ENCODE data around the gene FAM171A1. TPM values are rescaled to one million over a fixed set of nuclear protein-coding genes. Genes with fewer than 3 reads are reported as not detected.
A peak's percentile ranks its signal among the peaks of the same experiment; 100 is the strongest.
"Not testable (repeated sequence)": the region's sequence is repeated elsewhere in the genome, so short reads cannot be mapped to it uniquely, and the experiment has no call there.

The FAM171A1 gene
- total RNA-seq, 8 experiments from 2014 or later = 16.4 to 44.7 (median 30.9) TPM

DNA sequence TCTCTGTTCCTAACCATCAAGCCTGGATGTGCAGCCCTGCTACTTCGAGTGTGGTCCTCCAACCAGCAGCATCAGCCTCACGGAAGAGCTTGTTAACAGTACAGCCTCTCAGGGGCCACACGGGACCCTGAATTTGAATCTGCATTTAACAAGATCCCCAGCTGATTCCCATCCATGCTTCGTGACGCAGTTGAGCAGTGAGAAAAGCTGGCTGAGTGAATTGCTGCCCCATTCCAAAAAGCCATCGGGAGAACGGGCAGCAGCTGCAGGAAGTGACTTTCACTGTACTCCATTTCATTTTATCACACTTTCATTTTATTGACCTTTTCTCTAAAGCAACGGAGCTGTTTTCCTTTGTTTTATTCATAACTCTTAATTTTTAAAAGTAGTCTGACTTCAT, 22.5 kb downstream of the FAM171A1 start:
- Histone ChIP-seq H3K4me1 (replicated peaks in 1 of 2) (peaks cover 22 to 34% of the 10 kb centered on the region in 2 donors), H3K27ac (no peak overlapping the region), H3K4me3 (no peak overlapping the region)
- WGBS, 10 experiments = 3 to 78% (median 49%) methylated on average over 1 to 6 of the region's 8 CpGs
- in situ Hi-C loops (cut with MboI; ENCODE audit: low pct_unique_long_range_greater_than_20kb in 2 of 9, low sequenced_read_pairs in 9 of 9, unreplicated experiment in 9 of 9) = no loop called here
- ATAC-seq (replicated peaks in 6 of 8) = peak in 2 of 8 experiments; percentile 31 to 39

DNA sequence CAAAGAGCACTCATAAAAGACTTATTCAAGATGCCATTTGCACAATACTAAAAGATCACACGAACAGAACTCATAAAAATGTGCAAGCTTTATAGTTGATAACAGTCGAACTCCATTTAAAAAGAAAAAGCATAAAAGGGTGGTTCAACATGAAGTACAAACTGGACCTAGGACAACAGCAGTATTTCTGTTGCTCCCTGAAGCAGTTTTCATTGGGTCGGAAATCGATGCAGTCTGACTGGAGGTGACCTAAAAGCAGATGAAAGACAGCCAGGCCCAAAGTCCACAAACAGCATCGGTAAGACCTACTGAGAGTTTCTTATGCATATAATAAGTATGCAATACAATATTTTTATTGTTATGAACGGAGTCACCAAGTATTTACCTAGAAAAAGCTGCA, 23.9 kb downstream of the FAM171A1 start:
- Histone ChIP-seq H3K27ac (no peak overlapping the region), H3K4me1 (replicated peaks in 1 of 2) (peaks cover 16 to 24% of the 10 kb centered on the region in 2 donors), H3K4me3 (no peak overlapping the region)
- ATAC-seq (replicated peaks in 6 of 8) = no peak
- WGBS, 10 experiments = 51 to 97% (median 83%) methylated on average over 2 to 6 of the region's 6 CpGs; no CpG with 5 or more reads in 1 of the 10 experiments
- in situ Hi-C loops (cut with MboI; ENCODE audit: low pct_unique_long_range_greater_than_20kb in 2 of 9, low sequenced_read_pairs in 9 of 9, unreplicated experiment in 9 of 9) = no loop called here

DNA sequence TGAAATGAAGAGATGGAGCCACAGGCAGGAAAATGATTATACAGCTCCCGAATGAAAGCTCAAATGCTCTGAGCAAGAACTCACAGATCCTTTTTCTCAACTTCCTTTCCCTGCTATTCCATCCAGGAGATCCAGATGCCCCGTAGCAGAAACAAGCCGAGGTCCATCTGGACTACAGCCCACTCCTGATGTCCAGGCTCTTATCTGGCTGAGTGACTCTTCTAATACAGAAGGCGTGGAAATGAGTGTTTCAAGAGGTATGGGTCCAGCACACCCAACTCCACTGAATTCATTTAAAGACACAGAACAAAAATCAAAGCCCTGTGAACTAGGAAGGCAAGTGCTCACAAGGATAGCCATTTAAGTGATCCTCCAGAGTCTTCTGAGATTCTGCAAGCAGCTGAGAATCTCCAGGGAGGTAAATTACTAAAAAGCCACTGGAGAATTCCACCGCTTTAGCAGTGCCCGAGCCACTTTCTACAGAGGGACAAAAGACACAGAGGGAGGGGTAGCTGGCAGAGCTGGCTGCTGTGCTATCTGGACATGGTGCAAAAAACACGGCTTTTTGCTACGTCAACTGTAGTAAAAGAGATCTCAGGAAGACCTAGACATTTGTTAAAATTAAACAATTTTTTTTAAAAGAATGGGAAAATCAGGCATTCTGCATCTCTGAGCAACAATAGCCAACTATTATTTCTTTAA, 24.5 kb downstream of the FAM171A1 start:
- ATAC-seq (replicated peaks in 6 of 8) = peak in 2 of 8 experiments; percentile 20 to 41
- no peak overlapping the region for H3K27ac ChIP-seq
- no peak overlapping the region for H3K4me3 ChIP-seq
- WGBS, 10 experiments = 68 to 100% (median 82%) methylated on average over 1 to 7 of the region's 8 CpGs; no CpG with 5 or more reads in 2 of the 10 experiments
- in situ Hi-C loops (cut with MboI; ENCODE audit: low pct_unique_long_range_greater_than_20kb in 2 of 9, low sequenced_read_pairs in 9 of 9, unreplicated experiment in 9 of 9) = no loop called here
- H3K4me1 ChIP-seq (replicated peaks in 1 of 2) = peaks cover 16 to 24% of the 10 kb centered on the region in 2 donors

DNA sequence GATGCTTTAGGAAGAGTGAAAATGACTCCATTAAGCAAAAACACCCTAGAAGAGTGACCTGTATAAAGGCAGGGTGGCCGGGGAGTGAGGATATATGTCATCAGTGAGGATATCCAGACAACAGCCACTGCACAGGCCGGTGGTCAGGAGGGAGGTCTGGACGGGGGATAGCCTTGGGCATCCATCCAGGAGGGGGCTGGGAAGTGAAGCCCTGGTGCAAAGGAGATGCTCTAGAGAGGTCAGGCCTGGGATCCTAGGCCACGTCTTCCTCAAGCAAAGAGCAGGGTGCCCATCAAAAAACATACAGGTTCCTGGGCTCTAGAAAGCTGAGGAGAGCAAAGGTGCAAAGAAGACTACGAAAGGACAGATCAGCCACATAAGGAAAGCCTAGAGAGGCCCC, 25.6 kb downstream of the FAM171A1 start:
- in situ Hi-C loops (cut with MboI; ENCODE audit: low pct_unique_long_range_greater_than_20kb in 2 of 9, low sequenced_read_pairs in 9 of 9, unreplicated experiment in 9 of 9) = no loop called here
- peak in 2 of 8 experiments; percentile 5 to 20 for ATAC-seq (replicated peaks in 6 of 8)
- WGBS, 10 experiments = 80 to 100% (median 100%) methylated on average over 1 to 2 of the region's 5 CpGs; no CpG with 5 or more reads in 4 of the 10 experiments
- no peak overlapping the region for H3K27ac ChIP-seq
- H3K4me3 ChIP-seq = no peak overlapping the region
- H3K4me1 ChIP-seq (replicated peaks in 1 of 2) = peaks cover 16 to 24% of the 10 kb centered on the region in 2 donors

DNA sequence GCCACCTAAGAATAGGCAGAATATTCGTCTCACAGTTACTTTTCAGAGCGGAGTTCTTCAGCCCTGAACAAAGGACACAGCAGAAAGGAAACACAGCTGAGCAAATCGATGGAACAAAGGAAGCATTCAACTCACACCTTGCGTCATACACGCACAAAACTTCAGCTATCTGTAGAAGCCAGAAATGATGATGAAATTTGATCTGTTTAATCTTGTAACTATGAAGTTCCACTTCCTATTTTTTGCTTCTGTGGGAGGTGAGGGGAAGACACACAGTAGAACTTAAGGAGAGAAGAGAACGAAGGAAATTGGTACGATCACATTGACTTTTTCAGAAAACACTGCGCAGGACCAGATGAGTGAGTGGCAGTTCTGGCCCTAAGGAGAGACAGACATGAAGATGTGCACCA, 26.2 kb downstream of the FAM171A1 start:
- Histone ChIP-seq H3K27ac (peak overlapping the region; percentile 38 to 45), H3K4me3 (no peak overlapping the region), H3K4me1 (replicated peaks in 1 of 2) (peaks cover 16 to 24% of the 10 kb centered on the region in 2 donors)
- peak in 6 of 8 experiments; percentile 41 to 89 (median 73) for ATAC-seq (replicated peaks in 6 of 8)
- in situ Hi-C loops (cut with MboI; ENCODE audit: low pct_unique_long_range_greater_than_20kb in 2 of 9, low sequenced_read_pairs in 9 of 9, unreplicated experiment in 9 of 9) = no loop called here
- 10 to 100% (median 54%) methylated on average over 2 to 8 of the region's 8 CpGs; no CpG with 5 or more reads in 2 of the 10 experiments for WGBS, 10 experiments

DNA sequence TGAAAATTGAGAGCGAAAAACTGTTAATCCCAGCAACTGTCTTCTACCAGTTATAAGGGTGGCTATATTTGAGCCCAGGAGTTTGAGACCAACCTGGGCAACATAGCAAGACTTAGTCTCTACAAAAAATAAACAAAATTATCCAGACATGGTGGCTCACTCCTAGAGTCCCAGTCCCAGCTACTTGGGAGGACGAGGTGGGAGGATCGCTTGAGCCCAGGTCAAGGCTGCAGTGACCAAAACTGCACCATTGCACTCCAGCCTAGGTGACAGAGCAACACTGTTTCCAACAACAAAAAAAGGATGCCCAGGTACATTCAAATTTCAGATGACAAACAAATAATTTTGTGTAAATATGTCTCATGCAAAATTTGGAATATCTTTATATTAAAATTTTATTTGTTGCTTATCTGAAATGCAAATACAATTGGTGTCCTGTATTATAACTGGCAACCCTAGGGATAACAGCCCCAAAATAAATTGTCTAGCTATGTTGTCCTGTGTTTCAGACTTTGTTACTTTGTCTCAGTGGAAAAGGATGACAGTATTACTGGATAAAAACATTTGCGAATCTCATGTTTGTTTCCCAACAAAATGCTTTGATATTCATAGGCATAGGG, 26.7 kb downstream of the FAM171A1 start:
- no peak overlapping the region for H3K4me3 ChIP-seq
- 17 to 100% (median 86%) methylated on average over 1 to 4 of the region's 4 CpGs for WGBS, 10 experiments
- peaks cover 16 to 24% of the 10 kb centered on the region in 2 donors for H3K4me1 ChIP-seq (replicated peaks in 1 of 2)
- ATAC-seq (replicated peaks in 6 of 8) = no peak
- in situ Hi-C loops (cut with MboI; ENCODE audit: low pct_unique_long_range_greater_than_20kb in 2 of 9, low sequenced_read_pairs in 9 of 9, unreplicated experiment in 9 of 9) = no loop called here
- H3K27ac ChIP-seq = no peak overlapping the region

DNA sequence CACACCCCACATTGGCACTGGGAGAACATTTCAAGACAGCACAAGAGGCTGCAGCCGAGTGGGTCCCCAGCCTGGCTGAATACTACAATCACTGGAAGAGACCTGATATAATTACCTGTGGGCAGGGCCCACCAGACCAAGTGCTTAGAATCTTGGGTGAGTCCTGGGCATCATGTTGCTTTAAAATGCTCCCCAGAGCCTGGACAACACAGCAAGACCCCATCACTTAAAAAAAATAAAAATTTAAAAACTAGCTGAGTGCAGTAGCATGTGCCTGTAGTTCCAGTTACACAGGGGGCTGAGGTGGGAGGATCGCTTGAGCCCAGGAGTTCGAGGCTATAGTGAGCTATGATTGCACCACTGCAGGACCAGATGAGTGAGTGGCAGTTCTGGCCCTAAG, 28.1 kb downstream of the FAM171A1 start:
- H3K4me3 ChIP-seq = no peak overlapping the region
- H3K27ac ChIP-seq = no peak overlapping the region
- peaks cover 16 to 24% of the 10 kb centered on the region in 2 donors for H3K4me1 ChIP-seq (replicated peaks in 1 of 2)
- in situ Hi-C loops (cut with MboI; ENCODE audit: low pct_unique_long_range_greater_than_20kb in 2 of 9, low sequenced_read_pairs in 9 of 9, unreplicated experiment in 9 of 9) = no loop called here
- 94 to 100% (median 100%) methylated on average over 1 to 3 of the region's 3 CpGs; no CpG with 5 or more reads in 3 of the 10 experiments for WGBS, 10 experiments
- ATAC-seq (replicated peaks in 6 of 8) = no peak

DNA sequence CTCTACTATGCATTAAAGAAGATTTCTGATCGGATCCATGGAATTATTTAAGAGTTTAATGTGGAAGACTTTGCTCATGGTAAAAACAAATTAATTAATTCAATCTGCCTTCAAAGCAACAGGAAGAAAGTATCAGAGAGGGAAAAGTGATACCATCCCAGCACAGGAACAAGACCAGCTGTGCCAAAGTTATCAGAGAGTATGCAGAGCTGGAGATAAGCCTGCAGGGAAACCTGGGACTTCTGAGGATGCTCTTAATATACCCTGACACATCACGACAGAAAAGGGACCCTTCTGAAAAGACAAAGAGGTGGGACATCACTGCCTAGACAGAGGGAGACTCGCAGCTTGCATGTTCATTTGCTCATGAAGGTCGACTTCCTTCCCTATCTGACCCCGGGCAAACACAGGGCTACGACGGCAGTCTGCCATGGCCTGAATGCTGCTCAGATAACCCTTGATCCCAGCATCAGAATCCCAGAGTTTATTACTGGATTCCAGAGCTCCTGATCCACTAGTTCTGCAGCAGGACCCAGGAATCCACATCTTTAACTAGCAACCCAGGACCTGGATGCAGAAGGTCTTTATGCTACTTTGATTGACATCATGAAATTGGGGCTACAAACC, 29.5 kb downstream of the FAM171A1 start:
- in situ Hi-C loops (cut with MboI; ENCODE audit: low pct_unique_long_range_greater_than_20kb in 2 of 9, low sequenced_read_pairs in 9 of 9, unreplicated experiment in 9 of 9) = no loop called here
- ATAC-seq (replicated peaks in 6 of 8) = no peak

DNA sequence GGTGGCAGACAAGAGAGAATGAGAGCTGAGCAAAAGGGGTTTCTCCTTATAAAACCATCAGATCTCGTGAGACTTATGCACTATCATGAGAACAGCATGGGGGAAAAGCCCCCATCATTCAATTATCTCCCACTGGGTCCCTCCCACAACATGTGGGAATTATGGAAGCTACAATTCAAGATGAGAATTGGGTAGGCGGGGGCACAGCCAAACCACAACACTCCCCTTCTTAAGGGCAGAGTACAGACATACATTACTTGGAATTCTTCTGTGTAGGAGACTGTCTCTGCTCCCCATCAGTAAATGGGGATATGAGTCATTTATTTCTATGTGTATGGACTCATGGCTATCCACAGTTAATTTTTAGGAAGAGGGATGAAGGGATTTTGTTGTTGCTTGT, 31.2 kb downstream of the FAM171A1 start:
- H3K4me3 ChIP-seq = no peak overlapping the region
- in situ Hi-C loops (cut with MboI; ENCODE audit: low pct_unique_long_range_greater_than_20kb in 2 of 9, low sequenced_read_pairs in 9 of 9, unreplicated experiment in 9 of 9) = no loop called here
- ATAC-seq (replicated peaks in 6 of 8) = no peak
- 67 to 100% (median 100%) methylated on average over 1 of the region's 2 CpGs; no CpG with 5 or more reads in 3 of the 10 experiments for WGBS, 10 experiments
- no peak overlapping the region for H3K27ac ChIP-seq
- peaks cover 6% of the 10 kb centered on the region in 2 donors for H3K4me1 ChIP-seq (replicated peaks in 1 of 2)

More for the DNA sequence above, 29.5 kb downstream of the FAM171A1 start:
- no peak overlapping the region for H3K27ac ChIP-seq
- H3K4me3 ChIP-seq = no peak overlapping the region
- WGBS, 10 experiments = 17 to 100% (median 80%) methylated on average over 1 to 3 of the region's 7 CpGs; no CpG with 5 or more reads in 1 of the 10 experiments
- peaks cover 14 to 19% of the 10 kb centered on the region in 2 donors for H3K4me1 ChIP-seq (replicated peaks in 1 of 2)

DNA sequence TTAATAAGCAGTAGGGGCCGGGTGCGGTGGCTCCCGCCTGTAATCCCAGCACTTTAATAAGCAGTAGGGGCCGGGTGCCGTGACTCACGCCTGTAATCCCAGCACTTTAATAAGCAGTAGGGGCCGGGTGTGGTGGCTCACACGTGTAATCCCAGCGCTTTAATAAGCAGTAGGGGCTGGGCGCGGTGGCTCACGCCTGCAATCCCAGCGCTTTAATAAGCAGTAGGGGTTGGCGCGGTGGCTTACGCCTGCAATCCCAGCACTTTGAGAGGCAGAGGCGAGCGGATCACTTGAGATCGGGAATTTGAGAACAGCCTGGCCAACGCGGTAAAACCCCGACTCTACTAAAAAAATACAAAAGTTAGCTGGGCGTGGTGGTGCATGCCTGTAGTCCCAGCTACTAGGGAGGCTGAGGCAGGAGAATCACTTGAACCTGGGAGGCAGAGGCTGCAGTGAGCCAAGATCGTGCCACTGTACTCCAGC, 33.6 kb downstream of the FAM171A1 start:
- ATAC-seq (replicated peaks in 6 of 8); in situ Hi-C loops (cut with MboI; ENCODE audit: low pct_unique_long_range_greater_than_20kb in 2 of 9, low sequenced_read_pairs in 9 of 9, unreplicated experiment in 9 of 9); H3K27ac ChIP-seq; H3K4me3 ChIP-seq: not testable (repeated sequence)
- WGBS, 10 experiments = 40 to 100% (median 96%) methylated on average over 1 to 20 of the region's 24 CpGs; no CpG with 5 or more reads in 3 of the 10 experiments
- H3K4me1 ChIP-seq (replicated peaks in 1 of 2) = peaks cover 9 to 12% of the 10 kb centered on the region in 2 donors

DNA sequence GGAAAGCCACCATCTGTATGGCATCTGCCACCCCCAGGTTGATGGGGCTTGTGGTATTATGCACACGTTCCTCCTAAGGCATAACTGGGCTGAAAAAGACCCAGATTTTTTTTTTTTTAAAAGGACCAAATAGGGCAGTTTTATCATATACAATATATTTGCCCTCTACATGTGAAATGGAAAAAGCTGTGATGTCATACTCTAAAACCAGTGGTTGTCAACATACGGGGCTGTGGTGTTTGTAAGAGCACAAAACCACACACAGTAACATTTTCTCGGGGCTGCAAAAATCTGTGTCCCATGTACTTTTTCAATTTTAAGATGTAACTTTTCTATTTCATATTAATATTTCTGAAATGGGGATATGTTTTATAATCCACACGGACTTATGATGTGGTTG, 34.9 kb downstream of the FAM171A1 start:
- 39 to 100% (median 82%) methylated on average over 1 to 4 of the region's 4 CpGs for WGBS, 10 experiments
- in situ Hi-C loops (cut with MboI; ENCODE audit: low pct_unique_long_range_greater_than_20kb in 2 of 9, low sequenced_read_pairs in 9 of 9, unreplicated experiment in 9 of 9) = no loop called here
- Histone ChIP-seq H3K4me3 (no peak overlapping the region), H3K27ac (no peak overlapping the region), H3K4me1 (replicated peaks in 1 of 2) (peaks cover 9 to 12% of the 10 kb centered on the region in 2 donors)
- ATAC-seq (replicated peaks in 6 of 8) = peak in 1 of 8 experiments; percentile 26

DNA sequence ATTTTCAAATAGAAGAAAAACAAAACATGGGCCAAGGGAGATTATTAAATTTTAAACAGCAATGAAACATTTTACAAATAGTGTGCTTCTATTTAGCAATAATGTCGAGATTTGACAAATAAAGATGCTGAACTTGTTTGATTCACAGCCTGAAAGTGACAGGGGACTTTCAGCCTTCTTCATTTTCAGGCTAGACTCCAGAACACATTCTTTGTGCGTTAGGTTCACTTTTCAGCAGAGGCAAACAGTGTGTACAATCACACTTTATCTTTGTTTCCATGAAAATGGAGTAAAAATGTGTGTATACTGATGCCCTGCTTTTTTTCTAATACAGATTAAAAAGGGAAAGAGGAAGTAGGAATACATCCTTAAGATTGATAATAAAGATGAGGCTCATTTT, 35.6 kb downstream of the FAM171A1 start:
- in situ Hi-C loops (cut with MboI; ENCODE audit: low pct_unique_long_range_greater_than_20kb in 2 of 9, low sequenced_read_pairs in 9 of 9, unreplicated experiment in 9 of 9) = no loop called here
- no peak overlapping the region for H3K27ac ChIP-seq
- peaks cover 9 to 12% of the 10 kb centered on the region in 2 donors for H3K4me1 ChIP-seq (replicated peaks in 1 of 2)
- no peak overlapping the region for H3K4me3 ChIP-seq
- 43 to 100% (median 70%) methylated on average over 1 to 2 of the region's 2 CpGs for WGBS, 10 experiments
- peak in 1 of 8 experiments; percentile 84 for ATAC-seq (replicated peaks in 6 of 8)
